HG02973 (cell line): Measurements from ENCODE around the gene TP53I13.

Experiments used
- ATAC-seq: cut with Tn5 transposase; IDR thresholded peaks from one replicate; pipeline ENCODE4 v1.9.1; 2021; ENCODE audit warnings: moderate library complexity; ENCODE audit not compliant: unreplicated experiment

TP53I13 gene

DNA sequence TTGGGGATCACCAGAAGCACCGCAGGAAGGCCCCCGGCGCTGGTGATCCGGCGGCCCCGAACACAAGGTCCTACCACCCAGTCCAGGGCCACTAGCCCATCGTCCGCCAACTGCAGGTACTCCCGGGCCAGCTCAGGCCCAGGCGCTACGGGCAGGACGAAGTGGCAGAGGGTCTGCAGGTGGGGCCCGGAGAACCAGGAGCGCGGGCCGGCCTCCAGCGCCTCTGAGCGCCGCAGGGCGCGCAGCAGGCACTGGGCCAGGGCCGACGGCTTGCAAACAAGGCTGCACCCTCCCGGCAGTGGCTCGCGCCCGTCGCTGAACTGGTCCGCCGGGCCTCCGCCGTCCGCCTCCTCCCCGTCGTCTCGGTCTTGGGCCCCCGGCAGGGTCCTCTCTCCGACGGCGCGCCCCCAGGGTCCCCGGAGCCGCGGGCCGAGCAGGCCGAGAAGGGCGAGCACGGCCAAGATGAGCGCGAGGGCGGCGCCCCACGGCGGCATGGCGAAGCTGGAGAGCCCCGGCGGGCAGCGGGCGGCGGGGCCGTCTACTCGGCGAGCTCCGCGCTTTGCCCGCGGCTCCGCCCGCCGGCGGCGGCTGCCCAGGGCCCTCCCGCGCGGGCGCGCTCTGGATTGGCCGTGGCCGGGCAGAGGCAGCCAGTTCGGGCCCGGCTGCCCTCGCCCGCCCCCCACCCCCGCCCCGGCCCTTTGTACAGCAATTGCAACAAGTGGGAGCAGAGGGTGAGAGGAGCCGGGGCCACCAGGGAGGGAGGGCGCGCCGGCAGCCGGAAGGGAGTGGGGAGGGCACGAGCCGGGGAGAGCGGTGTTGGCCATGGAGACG, 1.8 kb upstream of the TP53I13 start, which contains the start of gene ABHD15:
ABHD15 (minus strand) TSS at position 565 of the 831 bp plus-strand sequence; CDS start at position 494, 71 bp downstream.
- peak; percentile 29 for ATAC-seq

DNA sequence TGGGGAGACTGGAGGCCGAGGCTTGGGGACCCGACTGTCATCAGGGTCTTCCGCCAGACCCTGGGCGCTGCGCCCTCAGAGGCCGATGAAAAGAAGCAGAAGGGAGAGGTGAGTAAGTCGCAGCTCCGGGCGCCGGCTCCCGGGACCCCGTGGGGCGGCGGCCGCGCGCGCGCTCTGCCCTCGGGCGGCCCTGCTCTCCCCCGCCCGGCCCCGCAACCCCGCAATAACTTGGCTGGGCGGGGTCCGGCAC, 1.3 kb upstream of the TP53I13 start:
- peak; percentile 7 for ATAC-seq

DNA sequence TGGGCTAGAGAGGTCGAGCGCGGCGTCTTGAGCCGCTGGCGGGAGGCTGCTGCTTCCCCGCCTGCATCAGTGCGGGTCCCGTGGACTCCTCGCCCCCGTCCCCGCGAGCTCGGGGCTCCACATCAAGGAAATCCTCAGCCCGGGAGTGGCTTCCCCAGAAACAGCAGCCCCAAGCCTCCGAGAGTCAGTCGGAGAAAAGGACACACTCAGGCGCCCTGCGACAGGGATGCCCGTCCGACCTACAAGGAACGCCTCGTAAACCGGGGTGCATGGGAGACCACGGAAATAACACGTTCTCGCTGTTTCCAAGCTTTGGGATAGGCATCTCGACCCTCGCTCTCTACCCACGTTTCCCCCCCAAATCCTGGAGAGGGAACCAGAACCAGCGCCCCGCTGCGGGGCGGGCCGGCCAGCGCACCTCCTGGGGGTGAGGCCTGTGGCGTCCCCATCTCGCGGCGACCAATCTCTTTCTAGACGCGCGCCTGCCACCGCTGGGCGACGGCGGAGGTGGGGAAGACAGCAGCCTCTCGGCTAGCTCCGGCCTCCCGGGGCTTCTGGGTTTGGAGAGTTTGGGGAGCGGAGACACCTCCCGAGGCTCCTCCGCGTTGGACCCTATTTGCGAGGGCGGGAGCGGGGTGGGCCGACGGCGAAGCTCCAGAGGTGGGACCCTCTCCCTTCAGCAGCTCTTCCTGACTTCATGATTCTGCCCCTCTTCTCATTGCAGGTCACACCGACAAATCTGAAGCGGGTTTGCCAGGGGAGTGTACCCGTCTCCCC, 759 bp upstream of the TP53I13 start:
- peak; percentile 38 for ATAC-seq

DNA sequence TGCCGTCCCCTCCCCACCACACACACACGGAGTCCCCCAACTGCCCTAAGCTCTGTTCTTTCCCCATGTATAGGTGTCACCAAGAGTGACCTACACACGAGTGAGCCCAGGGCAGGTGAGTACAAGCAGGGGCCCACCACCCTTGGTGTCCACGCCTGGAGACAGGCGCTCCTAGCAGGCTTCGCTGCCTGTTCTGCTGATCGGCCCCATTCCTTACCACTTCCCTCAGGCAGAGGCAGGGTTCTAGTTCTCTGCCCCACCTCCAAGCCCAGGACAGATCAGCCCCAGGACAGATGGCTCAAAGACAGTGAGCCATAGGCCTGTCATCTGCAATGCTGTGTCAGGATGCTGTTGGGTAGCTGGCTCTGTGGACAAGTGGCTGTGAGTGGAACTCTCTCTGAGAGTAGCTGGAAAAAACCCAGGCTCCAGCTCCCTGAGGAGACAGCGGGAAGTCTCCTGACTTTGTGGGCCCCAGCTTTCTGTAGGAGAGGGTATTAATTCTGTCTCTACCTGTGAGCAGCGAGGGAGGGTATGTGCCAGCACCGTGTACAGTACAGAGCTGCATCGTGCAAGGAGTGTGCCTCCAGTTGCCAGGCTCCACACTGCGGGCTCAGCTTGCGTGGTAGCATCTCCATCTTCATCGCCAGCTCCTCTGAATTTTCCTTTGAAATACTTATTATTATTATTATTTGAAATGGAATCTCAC, 897 bp downstream of the TP53I13 start:
- no peak for ATAC-seq

DNA sequence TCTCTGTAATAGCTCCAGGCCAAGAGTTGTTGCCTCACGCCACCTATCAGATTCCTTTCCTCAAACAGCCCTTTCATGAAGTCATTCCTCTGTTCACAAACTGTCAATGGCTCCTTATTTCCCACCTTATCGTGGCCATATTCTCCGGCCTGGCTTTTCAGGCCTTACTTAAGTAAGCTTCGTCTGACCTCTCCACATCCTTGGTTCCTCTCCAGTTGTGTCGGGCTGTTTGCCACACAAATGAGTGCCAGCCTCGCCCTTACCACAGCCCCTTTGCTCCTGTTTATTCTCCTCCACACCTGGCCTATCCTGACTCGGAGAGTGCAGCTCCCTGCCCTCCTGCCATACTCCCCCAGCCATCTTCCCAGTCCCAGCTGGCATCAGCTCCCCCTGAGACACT, 2.0 kb downstream of the TP53I13 start:
- no peak for ATAC-seq

DNA sequence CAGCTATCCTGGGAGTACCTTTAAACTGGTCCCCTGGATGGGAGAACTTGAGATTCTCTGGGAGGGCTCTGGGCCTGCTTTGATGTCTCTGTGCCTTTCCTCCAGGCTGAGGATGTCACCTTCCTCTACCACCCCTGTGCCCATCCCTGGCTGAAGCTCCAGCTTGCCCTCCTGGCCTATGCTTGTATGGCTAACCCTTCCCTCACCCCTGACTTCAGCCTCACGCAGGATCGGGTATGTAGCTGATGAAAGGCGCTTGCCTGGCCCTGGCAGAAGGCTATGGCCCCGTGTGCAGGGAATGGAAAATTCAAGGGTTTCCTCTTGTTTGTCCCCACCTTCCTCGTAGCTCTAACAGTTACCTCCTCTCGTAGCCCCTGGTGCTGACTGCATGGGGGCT, 3.0 kb downstream of the TP53I13 start:
- ATAC-seq = no peak

DNA sequence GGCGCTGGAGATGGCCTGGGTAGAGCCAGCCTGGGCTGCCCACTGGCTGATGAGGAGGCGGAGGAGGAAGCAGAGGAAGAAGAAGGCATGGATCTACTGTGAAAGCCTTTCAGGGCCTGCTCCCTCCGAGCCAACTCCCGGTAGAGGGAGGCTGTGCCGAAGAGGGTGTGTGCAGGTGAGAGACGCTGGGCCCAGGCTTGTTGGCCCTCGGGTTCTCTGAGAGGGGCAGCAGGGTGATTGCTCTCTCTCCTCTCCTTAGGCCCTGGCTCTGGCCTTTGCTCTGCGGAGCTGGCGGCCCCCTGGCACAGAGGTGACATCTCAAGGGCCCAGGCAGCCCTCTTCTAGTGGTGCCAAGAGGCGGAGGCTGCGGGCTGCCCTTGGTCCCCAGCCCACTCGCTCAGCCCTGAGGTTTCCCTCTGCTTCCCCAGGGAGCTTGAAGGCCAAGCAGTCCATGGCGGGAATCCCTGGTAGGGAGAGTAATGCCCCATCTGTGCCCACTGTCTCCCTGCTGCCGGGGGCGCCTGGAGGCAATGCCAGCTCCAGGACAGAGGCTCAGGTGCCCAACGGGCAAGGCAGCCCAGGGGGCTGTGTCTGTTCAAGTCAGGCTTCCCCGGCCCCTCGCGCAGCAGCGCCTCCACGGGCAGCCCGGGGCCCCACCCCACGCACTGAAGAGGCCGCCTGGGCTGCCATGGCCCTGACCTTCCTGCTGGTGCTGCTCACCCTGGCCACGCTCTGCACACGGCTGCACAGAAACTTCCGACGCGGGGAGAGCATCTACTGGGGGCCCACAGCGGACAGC, 3.6 kb downstream of the TP53I13 start:
- no peak for ATAC-seq

DNA sequence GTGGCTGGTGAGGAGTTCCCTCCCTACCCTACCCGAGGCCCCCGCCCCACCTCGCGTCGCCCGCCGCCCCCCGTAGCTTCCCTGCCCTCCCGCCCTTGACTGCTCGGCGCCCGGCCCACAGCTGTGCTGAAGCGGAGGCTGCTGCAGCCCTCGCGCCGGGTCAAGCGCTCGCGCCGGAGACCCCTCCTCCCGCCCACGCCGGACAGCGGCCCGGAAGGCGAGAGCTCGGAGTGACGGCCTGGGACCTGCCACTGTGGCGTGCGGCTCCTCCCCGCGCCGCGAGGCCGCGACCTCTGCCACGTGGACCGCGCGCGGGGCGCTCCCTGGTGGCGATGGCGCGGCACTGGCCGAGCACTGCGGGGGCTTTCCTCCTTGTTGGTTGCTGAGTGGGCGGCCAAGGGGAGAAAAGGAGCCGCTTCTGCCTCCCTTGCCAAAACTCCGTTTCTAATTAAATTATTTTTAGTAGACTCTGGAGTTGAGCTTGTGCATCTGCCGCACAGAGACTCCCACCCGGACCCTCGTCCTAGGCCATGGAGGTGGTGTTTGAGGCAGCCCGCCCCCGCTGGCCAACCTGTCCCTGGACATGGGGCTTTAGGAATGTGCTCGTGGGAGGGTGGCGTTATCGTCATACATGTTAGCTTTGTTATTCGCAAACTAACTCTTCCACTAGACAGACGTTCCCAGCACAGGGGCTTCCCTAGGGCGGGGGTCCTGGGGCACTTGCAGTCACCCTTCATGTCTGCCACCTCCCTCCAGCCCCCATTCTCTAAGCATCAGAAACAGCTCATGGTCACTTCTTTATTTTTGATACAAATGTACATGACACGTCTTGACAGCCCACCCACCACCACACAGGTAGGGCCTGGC, 4.4 kb downstream of the TP53I13 start:
- no peak for ATAC-seq

DNA sequence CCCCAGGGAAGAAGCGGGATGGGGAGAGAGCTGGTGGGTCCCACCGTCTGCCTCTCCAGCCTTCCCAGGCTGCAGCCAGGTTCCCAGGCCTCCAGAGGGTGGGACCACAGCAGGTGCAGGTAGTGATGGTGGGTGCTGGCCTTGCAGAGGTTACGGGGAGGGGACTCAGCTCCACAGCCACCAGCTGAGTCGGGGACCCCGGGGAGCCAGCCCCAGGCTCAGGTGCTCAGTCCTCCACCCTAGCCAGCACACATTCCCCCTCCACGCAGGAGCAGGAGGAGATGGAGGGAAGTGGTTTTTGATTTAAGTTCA, 5.0 kb downstream of the TP53I13 start:
- ATAC-seq = no peak

DNA sequence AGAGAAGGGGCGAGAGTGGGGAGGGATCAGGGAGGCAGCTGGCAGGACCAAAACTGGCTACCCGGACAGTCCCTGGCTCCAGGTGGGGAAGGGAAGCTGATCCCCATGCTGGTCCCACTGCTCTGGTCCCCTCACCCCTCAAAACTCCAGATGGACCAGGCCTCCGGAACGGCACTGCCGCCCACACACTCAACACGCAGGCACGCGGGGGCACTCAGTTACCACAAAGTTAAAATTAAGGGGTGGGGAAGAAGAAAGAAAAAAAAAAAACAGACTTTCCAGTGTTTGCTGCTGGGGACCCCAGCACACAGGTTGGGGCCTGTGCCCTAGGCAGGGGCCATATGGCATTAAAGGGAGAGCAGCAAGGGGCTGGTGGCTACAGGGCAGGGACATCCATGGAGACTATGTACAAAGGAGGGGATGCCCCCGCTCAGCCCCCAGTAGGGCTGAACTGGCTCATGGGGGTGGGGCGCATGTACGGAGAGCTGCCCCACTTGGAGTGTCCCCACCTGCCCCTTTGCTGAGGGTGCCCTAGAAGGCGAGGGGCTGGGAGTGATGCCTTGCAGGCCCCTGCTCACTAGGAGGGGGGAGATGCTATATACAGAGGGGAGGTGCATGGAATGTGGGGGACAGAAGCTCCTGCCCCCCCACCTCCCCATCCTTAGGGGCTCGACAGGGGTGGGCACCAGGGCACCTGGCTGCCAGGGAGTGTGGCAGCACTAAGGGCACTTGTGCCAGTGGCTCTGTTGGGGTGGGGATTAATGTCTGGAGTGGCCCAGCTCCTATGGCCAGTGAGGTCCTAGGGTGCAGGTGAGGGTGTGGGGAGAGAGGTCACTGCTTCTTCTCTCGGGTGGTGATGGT, 5.6 kb downstream of the TP53I13 start:
- no peak for ATAC-seq

DNA sequence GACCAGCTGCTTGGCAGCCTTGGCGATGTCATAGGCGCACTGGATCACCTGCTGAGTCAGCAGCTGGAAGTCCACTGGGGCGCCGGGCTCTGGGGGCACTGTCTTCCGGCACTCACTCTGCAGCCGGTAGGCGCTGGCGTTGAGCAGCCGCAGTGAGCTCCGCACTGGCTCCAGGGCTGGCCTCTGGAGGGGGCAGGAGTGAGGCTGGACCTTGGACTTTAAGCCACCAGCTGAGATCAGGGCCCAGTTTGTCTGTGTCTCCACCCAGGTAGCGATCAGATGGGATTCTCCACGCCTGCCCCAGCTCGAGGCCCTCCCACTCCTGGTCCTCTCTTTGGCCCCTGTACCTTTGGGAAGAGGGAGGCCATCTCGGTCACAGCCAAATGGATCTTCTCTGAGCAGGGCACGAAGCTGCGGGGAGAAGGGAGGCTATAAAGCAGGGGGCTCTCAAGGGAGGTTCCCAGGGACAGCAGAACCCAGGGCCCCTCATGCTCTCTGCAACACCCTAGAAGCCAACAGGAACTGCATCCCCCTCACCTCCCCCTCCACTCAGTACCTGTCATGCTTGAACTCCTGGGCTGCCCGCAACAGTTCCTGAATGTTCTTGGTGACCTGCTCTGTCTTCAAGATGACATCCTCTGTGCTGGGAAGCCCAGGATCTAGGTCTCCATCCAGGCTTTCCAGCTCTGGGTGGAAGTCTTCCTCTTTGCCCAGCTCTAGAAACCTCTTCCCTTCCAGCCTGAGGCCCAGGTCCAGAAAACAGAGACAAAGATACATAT, 6.4 kb downstream of the TP53I13 start:
- no peak for ATAC-seq

DNA sequence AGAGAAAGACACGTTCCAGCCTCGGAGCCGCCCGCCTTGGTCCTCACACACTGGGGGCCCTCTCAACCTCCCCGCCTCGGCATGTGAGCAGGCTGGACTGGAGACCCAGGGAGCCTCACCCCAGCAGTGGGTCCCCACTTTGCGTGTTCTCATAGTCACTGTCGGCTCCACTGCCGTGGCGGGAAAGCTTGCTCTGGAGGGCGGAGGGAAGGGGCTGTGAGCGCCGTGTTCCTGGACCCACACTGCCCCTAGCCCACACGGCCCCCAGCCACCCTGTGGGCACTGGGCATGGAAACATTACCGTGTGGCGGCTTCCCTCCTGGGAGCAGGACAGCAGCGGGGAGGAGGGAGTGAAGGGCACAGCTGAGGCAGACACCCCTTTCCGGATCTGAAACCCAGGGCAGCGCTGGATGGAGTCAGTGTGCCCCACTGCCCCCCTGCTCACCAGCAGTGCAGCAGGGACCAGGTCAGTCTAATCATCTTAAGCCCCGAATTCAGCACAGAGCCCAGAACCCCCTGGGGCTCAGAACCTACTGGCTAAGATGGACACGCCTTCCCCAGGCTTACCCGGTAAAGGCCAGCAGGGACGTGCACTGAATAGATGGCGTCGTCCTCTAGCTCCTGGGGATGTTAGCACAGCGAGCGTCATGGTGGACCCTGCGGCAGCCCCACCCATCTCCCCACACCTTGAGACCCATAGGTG, 7.2 kb downstream of the TP53I13 start:
- no peak for ATAC-seq

DNA sequence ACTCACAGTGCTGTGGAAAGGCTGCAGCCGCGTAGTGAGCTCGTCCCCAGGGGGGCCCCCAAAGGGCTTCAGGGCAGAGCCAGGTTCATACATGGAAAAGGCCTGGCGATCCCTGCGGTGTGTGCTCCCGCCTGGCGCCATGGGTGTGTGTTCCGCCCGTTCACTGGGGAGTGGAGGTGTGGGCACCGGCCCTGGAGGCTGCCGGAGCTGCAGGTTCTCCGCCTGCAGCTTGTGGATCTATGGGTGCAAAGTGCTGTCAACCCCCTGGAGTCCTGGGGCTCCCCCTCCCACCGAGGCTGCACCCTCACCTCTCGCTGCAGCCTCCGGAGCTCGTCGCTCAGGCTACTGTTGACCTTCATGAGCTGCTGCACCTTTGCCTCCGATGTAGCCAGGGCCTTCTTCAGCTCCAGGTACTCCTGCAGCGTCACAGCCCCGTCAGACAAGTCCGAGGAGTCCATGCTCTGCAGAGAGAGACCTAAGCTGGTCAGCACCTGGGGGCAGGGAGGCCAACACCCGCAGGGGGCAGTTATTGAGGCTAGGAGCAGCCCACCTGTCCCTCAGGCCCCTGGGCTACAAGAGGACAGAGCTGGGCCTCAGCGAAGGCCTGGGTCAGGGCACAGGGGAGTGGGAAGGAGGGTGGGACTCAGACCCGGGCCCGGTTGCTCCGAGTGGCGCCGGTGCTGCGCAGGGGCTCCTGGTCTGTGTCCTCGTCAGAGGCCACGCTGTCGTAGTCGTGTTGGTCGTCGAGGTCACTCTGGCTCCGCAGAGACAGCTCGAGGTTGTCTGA, 7.9 kb downstream of the TP53I13 start:
- ATAC-seq = no peak

DNA sequence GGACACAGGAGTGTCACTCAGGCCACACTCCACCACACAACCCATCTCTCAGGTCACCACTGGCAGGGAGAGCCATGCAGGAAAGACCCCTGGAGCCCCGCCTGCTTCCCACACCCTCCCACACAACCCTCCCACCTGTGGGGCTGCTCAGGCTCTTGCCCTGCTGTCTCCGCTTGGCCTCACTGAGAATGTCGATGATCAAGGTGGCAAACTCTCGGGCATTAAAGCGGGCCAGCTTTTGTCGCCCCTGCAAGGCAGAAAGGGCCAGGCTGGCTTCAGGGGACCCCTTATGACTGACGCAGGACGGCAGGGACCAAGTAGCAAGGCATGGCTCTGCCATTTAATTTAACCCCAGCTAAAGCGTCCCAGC, 8.5 kb downstream of the TP53I13 start:
- ATAC-seq = no peak

DNA sequence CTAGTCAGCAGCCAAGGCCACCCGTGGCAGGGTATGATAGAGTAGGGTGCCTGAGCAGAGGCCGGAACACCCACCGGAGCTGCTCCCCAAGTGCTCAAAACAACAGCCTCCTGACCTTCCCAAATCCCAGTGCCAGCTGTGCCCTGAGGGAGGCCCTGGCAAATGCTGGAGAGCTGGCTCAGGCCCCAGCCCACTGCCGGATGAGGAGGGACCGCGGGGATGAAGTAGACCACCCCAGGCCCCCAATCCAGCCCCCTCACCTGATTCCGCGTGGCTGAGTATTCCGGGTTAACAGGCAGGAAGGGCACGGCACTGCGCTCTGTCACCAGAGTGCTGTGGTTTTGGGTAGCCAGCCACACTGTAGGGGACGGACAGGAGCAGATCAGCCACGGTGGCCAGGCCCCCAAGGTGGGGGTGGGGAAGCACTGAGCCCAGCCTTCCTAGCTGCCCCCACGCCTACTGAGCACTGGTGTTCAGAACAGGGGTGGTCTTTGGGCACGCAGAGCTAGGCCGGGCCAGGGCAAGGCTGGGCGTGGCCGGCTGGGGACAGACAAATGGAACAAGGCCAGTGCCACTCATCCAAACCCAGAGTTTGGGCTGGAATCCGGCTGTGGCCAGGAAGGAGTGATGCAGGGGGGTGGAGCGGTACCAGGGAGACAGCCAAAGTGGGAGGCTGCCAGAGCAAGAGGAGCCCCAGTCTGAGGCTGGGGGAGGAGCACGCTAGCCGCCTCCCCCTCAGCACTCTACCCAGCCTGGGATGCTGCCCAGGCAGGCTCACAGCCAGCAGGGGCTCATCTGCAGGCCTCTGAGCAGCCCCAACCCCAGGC, 9.1 kb downstream of the TP53I13 start:
- no peak for ATAC-seq
